ENCODE data around the gene IFT20.

Gene IFT20

GRCh38 chr17:28328325-28328724 lies 6.9 kb downstream of the IFT20 start:
- H3K4me1 ChIP-seq (ENCODE audit: insufficient read depth, low read length, severe bottlenecking): peaks cover 4% of the 10 kb centered on the region
- no peaks in the 10 kb centered on the region for H3K27me3 ChIP-seq (ENCODE audit: insufficient read depth, low read length)
- peaks cover 12% of the 10 kb centered on the region for H3K79me2 ChIP-seq (ENCODE audit: insufficient read depth, low read length)
- H3F3A ChIP-seq (ENCODE audit: insufficient read depth, low read length): no peaks in the 10 kb centered on the region
- H3K9me3 ChIP-seq (ENCODE audit: low read length): no peaks in the 10 kb centered on the region
- no peaks in the 10 kb centered on the region for H3K9me2 ChIP-seq (ENCODE audit: low read depth, low read length)
- no peak overlapping the region for H3K27ac ChIP-seq (ENCODE audit: low read depth, low read length, poor library complexity, severe bottlenecking)
- peaks cover 58% of the 10 kb centered on the region for H3K36me3 ChIP-seq (ENCODE audit: insufficient read depth, low read length)
- no peak overlapping the region for H3K4me3 ChIP-seq (ENCODE audit: low read depth, low read length, poor library complexity, severe bottlenecking)
- no peak overlapping the region for H3K9ac ChIP-seq (ENCODE audit: low read length)
- TF ChIP-seq CTCF (IDR thresholded peaks at IDR 0.05; ENCODE audit: low read length): no peak
- no peak for TF ChIP-seq EZH2 (IDR thresholded peaks at IDR 0.05; ENCODE audit: borderline replicate concordance, low read length)
- H2AFZ ChIP-seq (ENCODE audit: low read length): no peak overlapping the region
- no peak overlapping the region for H3K4me2 ChIP-seq (ENCODE audit: low read length)
- H4K20me1 ChIP-seq (ENCODE audit: insufficient read depth, low read length): no peaks in the 10 kb centered on the region

DNA sequence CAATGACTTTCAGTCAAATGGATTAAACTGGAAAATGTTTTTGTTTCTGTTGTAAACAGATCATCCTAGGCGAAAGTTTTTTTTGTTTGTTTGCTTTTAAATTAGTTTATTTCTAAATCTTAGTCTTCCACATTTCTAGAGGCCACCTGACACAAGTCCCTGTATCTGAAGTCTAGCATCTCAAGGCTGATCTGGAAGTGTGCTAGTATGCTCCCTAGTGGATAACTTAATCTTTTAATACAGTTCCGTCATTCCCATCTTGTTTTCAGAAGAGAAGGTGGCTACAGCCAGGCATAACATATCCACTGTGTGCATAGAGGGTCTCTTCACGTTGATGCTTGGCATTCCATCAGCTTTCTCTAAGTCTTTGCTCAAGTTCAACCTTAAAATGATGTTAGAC lies 7.6 kb downstream of the IFT20 start:
- Histone ChIP-seq H3K4me3 (ENCODE audit: low read depth, low read length, poor library complexity, severe bottlenecking) (no peak overlapping the region), H3K9me3 (ENCODE audit: low read length) (no peaks in the 10 kb centered on the region), H3K4me1 (ENCODE audit: insufficient read depth, low read length, severe bottlenecking) (peaks cover 4% of the 10 kb centered on the region), H3K9me2 (ENCODE audit: low read depth, low read length) (no peaks in the 10 kb centered on the region), H3K27ac (ENCODE audit: low read depth, low read length, poor library complexity, severe bottlenecking) (no peak overlapping the region), H3K79me2 (ENCODE audit: insufficient read depth, low read length) (peaks cover 19% of the 10 kb centered on the region), H2AFZ (ENCODE audit: low read length) (no peak overlapping the region), H3K4me2 (ENCODE audit: low read length) (no peak overlapping the region), H3F3A (ENCODE audit: insufficient read depth, low read length) (no peaks in the 10 kb centered on the region), H3K36me3 (ENCODE audit: insufficient read depth, low read length) (peaks cover 58% of the 10 kb centered on the region), H3K9ac (ENCODE audit: low read length) (no peak overlapping the region), H3K27me3 (ENCODE audit: insufficient read depth, low read length) (no peaks in the 10 kb centered on the region), H4K20me1 (ENCODE audit: insufficient read depth, low read length) (no peaks in the 10 kb centered on the region)
- TF ChIP-seq CTCF (IDR thresholded peaks at IDR 0.05; ENCODE audit: low read length) (no peak), EZH2 (IDR thresholded peaks at IDR 0.05; ENCODE audit: borderline replicate concordance, low read length) (no peak)

DNA sequence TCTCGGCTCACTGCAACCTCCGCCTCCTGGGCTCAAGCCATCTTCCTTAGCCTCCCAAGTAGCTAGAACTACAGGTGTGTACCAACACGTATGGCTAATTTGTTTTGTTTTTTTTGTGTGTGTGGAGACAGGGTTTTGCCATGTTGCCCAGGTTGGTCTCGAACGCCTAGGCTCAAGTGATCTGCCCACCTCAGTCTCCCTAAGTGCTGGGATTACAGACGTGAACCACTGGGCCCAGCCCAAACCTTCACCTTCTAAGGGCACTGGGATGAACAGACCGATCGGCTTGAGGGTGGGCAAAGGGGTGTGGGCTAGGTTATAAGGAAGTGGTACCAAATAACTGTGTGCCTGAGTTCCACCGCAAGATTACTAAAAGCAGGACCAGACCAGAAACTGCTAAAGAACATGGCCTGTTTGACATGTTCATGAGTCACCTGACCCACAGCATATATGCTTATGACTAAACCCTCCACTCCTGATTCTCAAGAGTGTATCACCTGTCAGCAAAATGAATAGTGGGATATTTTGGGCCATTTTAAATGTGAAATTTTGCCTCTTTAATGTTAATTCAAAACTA lies 8.2 kb downstream of the IFT20 start:
- Histone ChIP-seq H3K4me2 (ENCODE audit: low read length) (no peak overlapping the region), H3K4me1 (ENCODE audit: insufficient read depth, low read length, severe bottlenecking) (peaks cover 4% of the 10 kb centered on the region), H3K36me3 (ENCODE audit: insufficient read depth, low read length) (peaks cover 63% of the 10 kb centered on the region), H3K27me3 (ENCODE audit: insufficient read depth, low read length) (no peaks in the 10 kb centered on the region), H3K9me2 (ENCODE audit: low read depth, low read length) (no peaks in the 10 kb centered on the region), H3K79me2 (ENCODE audit: insufficient read depth, low read length) (peaks cover 24% of the 10 kb centered on the region), H3F3A (ENCODE audit: insufficient read depth, low read length) (no peaks in the 10 kb centered on the region), H3K9ac (ENCODE audit: low read length) (no peak overlapping the region), H2AFZ (ENCODE audit: low read length) (no peak overlapping the region), H3K4me3 (ENCODE audit: low read depth, low read length, poor library complexity, severe bottlenecking) (no peak overlapping the region), H3K9me3 (ENCODE audit: low read length) (no peaks in the 10 kb centered on the region), H3K27ac (ENCODE audit: low read depth, low read length, poor library complexity, severe bottlenecking) (no peak overlapping the region), H4K20me1 (ENCODE audit: insufficient read depth, low read length) (no peaks in the 10 kb centered on the region)
- TF ChIP-seq EZH2 (IDR thresholded peaks at IDR 0.05; ENCODE audit: borderline replicate concordance, low read length) (no peak), CTCF (IDR thresholded peaks at IDR 0.05; ENCODE audit: low read length) (no peak)

Data from OCI-LY1 (cell line).